GM19351 (cell line): Measurements from ENCODE around the gene SH3BGRL2.
A peak's percentile ranks its signal among the peaks of the same experiment; 100 is the strongest.

Source experiments
- ATAC-seq: cut with Tn5 transposase; IDR thresholded peaks from one replicate; pipeline ENCODE4 v1.9.1; 2021; ENCODE audit warnings: mild to moderate bottlenecking, moderate library complexity; ENCODE audit not compliant: unreplicated experiment

SH3BGRL2 gene

DNA sequence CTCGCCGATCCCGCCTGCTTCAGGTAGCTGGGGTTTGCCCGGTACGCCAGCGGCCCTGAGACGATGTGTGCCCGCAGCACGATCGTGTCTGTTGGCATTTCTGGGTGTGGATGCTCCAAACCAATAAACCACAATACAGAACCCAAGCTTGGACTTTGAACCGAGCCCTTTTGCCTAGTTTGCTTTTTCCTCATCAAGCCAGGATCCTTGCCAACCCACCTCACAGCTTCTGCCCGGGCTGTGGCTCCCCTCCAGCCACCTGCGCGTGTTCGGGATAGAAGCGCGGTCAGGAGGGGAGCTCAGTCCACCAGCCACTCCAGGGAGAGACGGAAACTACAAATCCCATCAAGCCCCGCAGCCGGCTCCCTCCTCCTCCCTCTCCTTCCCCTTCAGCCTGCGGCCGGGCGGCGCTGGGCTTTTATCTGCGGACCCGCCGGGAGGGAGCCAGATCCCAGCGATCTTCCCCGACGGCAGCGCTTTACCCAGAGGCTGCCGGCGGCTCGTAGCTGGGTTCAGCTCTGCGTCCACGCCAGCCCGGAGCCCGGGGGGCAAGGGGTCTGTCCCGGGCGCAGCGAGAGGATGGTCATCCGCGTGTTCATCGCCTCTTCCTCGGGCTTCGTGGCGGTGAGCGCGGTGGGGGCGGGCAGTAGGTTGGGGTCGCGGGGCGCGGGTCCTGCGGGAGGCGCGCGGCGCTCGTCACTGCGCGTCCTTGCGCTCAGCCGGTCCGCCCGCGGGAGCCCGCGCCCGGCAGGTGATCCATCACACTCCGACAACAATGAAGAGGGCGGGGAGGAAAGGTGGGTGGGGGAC, at the start of gene SH3BGRL2:
Gene SH3BGRL2, plus strand, starts transcription at position 447 of the 810 bp plus-strand sequence. Its CDS starts 133 bp downstream, at position 580.
- peak; percentile 50 for ATAC-seq

DNA sequence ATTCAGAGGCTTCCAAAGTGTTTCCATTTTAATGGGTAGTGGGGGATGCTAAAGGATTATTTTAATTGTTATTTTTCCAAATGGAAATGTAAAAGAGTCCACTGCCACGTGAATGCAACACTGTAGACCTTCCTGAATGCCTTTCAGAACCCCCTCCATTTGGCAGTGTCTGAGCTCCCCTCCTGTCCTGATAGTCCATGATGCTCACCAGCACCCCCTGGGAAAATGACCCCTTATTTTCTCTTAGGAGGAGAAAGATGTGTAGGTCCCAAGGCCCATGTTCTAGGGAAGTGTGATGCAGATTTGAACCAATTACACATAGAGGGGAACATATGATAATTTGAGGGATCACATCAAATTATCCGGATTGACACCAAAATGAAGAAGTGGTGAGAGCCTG, 46.8 kb upstream of the SH3BGRL2 start:
- ATAC-seq = no peak

DNA sequence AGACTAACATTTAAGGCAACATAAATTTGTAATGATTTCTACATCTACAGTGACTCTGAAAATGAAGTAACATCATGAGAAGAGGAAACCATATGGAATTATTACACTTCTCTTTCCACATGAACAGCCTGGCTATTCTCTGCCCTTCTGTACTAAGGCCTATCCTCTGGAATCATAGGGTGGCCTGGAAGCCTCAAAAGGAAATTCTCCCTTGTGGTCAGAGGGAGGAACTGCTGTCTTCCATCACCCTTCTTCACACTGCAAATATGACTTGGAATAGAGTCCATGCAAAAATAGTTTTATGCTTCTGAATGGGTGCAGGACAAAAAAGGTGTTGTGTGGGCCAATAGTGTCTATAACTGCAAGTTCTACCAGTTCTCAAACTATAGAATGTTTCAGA, 44.6 kb upstream of the SH3BGRL2 start:
- ATAC-seq = peak; percentile 60

DNA sequence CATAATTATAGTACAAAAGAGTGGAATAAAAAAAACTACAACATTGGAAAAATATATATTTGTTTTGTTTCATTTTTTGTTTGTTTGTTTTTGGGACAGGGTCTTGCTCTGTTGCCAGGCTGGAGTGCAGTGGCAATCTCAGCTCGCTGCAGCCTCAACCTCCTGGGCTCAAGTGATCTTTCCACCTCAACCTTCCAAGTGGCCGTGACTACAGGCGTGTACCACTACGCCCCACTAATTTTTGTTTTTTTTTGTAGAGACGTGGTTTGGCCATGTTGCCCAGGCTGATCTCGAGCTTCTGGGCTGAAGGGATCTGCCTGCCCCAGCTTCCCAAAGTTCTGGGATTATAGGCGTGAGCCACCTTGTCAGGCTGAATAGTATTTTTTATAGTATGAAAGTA, 41.4 kb upstream of the SH3BGRL2 start:
- no peak for ATAC-seq

DNA sequence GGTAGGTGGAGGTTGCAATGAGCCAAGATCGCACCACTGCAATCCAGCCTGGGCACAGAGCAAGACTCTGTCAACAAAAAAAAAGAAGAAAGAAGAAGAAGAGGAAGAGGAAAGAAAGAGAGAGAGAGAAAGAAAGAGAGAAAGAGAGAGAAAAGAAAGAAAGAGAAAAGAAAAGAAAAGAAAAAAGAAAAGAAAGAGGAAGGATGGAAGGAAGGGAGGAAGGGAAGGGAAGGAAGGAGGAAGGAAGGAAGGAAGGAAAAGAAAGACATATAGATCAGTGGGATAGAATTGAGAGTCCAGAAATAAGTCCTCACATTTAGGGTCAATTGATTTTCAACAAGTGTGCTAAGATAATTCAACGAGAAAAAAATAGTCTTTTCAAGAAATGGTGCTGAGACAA, 34.0 kb upstream of the SH3BGRL2 start:
- no peak for ATAC-seq

DNA sequence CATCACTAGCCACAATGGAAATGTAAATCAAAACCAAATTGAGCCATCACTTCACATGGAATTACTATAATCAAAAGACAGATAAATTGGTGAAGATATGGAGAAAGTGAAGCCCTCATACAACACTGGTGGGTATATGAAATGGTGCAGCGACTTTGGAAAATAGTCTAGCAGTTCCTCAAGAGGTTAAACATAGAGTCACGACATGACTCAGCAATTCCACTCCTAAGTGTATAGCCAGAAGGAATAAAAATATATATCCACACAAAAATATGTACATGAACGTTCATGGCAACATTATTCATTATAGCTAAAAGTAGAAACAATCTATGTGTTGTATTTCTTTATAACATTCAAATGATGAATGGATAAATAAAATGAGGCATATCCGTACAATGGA, 33.1 kb upstream of the SH3BGRL2 start:
- ATAC-seq = no peak

DNA sequence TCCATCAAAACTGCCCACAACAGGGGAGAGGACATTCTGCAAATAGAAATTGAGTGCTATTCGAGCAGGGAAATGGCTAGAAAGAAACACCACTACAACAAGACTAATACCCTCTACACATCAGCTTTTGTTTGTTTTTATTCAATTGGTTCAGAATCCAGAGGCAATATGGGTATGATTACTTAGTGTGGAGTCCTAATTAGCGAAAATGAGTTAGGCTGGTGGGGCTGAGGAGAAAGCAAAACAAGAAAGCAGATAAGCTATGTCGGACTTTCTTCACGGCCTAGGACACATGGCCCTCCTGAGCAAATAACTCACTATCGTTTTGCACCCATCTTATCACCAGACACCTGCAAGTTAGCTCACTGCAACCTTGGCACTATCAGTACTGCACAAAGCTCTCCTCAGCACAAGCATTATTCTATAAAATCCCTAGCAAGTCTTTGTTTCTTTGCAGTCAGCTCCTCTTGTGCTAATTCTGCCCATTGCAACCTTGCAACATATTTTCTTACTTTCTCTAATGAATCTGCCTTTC, 31.3 kb upstream of the SH3BGRL2 start:
- ATAC-seq = no peak

DNA sequence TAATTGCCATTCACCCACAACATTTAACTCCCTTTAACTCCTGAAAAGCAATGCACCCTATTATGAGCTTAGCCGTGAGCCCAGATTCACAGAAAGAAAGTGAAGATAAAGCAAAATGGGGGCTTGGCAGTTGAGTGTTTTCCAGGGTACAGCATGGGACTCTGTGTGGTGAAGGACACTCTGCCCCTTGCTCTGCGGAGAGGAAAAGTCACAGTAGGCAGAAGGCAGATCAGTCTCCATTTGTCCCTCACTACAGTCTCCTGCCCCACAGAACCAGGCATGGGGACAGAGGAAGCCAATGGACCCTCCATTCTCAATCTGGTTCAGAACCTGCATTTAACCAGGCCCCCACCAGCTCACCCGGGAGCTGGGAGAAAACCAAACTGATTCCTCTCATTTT, 30.8 kb upstream of the SH3BGRL2 start:
- ATAC-seq = no peak

DNA sequence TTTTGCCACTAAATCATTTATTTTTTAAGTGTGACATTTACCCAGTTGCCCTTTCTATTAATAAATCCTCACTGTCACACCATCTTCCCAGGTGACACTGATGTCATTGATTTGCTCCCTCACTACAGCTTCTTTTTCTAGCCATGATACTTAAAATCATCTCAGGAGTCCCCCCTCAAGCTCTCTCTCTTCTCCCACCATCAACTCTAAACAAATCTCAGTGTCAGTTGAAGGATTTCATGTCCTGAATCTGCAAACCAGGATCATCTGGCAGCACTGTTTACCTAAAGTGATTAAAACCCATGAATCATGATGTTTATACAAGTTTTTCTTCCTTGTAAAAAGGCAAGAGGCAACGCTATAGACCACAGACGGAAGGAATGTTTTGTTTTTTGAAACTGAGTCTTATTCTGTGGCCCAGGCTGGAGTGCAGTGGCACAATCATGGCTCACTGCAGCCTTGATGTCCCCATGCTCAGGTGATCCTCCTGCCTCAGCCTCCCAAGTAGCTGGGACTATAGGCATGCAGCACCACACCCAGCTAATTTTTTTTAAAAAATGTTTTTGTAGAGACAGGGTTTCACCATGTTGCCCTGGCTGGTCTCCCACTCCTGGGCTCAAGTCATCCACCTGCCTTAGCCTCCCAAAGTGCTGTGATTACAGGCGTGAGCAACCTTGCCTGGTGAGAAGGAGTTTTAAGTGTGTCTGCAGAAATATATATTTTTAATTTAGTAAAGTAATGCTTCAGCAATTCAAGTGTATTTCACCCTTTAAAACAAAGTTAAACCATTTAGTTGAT, 30.1 kb upstream of the SH3BGRL2 start:
- ATAC-seq = no peak

DNA sequence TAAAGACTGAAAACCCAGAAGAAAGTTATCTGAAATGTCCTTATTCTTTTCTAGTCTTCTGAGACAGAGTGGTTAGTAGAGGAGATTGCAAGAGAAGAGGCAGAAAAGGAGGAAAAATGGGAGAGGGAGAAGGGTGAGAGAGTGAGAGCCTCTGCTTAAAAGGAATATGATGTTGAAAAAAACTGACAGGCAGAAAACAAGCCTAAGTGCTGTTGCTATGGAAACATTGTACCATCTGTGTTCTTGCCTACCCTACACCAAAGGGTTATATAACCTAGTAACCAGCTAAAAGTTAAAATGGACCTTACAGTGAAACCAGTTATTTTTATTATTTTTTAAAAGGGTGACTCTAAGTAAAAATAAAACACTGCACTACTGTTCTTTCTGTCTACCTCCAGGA, 28.3 kb upstream of the SH3BGRL2 start:
- ATAC-seq = no peak

DNA sequence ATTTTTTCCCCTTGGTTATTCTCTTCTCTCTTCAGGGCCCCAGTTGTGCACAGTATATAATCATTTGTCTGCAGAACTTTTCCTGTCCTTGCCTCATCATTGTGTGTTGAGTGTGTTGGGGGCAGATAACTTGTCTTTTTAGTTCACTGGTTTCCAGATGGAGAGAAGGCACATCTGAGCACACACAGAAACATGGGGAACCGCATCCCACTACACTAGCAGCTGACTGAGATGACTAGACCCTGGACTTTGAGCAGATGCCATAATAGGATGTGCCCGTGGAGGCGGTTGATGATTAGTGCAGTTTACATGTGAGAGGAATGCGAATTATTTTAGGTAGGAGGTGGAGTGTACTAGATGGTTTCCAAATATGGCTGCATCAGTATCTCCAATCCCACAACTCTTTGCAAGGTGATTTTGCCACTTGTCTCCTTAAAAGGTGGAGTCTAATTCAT, 26.5 kb upstream of the SH3BGRL2 start:
- ATAC-seq = no peak

DNA sequence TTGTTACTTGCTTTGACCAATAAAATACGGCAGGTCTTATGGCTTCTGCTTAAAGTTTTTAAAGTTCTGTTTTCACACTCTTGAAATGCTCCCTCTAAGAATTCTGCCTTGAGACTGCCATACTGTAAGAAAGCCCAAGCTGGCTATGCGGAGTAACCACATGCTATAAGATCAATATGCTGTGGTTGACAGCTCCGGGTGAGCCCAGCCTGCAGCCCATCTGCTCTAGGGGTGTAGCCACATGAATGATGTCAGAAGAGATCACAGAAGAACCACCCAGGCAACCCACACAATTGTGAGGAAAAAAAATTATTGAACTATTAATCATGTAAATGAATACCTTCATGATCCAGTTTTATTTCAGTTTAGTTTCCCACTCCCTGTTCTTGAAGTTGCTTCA, 26.1 kb upstream of the SH3BGRL2 start:
- ATAC-seq = no peak

DNA sequence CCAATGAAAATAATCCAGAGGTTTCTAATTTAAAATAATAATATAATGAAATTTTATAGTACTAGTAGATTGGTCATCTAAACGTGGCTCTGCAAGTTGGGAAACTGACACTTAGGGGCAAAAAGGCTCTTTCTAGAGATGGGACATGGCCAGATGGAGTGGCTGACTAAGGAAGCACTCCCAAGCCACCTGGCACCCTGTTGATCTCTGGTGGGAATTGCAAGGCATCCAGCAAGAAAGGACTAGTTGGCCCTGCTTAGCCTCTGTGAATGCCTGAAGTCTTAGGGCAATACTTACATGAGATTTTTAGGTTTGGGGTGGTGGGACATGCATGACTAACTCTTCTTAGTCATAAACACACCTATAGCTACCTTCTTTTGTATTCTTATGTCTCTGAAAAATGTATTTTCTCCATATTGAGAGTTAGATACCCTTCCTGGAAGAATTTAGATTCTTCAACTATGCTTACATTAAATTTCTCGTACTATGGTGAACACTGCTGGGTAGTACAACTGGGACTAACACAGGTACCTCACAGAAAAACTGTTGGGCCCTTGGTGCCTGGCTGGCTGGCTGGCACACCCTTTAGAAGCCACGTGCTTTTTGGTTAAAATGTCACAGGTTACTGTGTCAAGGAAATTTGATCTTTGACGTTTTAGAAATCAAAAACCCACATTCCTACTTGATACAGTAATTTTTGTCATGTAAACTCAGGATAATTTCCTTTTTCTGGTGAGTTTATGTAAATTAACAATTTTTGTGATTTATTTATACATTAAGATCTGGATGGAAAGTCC, 25.0 kb upstream of the SH3BGRL2 start:
- ATAC-seq = no peak

DNA sequence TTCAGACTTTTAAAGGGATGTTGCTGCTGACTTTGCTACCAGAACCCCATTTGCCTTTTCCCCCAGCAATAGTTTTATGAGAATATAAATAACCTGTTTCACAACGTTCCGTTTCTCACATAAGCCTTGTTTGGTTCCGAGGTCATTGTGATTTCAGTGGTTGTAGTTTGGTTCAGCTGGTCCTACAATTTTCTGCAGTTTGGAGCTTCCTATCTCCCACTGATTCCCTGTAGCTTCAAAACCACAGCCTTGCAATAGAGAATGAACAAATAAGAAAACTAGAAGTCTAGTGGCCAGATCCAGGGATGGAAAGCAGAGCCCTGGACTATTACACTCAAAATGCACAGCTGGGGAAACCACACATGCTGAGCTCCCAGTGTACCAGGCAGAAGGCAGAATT, 24.1 kb upstream of the SH3BGRL2 start:
- ATAC-seq = no peak

DNA sequence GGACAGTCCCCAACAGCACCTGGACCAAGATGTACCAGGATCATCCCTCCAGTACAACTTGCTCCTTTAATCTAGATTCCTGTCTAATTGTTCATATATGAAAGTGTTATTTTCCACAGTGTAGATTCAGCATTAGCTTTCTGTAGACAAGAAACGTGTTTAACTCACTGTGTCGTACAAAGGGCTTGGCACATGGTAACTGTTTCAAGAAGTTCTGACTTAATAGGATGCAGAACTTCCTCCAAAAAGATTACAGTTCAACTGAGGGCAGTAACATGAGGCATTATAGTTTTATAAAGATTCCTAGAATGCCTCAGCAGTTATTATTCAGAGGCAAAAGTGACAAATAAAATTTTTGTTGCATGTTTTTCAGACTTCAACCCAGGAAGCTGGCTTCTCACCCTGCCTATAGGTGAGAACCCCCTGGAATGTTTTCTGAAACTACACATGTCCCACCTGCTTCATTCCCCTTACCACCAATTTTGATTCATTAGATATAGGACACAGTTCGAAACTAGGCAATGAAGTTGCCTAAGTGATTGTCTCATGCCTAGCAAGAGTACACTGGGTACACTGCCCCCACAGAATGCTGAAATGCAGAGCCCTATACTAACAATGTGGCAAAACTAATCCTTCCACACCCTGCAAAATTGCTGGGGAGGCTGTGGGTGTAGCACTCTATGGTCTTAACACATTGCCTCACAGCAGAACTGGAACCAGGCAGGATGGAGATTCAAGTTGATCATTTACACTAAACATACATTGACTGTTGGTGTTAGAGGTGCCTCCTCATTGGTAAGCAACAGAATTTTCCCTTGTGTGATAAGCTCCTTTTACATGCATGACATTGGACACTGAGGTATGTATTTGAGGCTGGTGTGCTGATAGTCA, 22.6 kb upstream of the SH3BGRL2 start:
- ATAC-seq = no peak

DNA sequence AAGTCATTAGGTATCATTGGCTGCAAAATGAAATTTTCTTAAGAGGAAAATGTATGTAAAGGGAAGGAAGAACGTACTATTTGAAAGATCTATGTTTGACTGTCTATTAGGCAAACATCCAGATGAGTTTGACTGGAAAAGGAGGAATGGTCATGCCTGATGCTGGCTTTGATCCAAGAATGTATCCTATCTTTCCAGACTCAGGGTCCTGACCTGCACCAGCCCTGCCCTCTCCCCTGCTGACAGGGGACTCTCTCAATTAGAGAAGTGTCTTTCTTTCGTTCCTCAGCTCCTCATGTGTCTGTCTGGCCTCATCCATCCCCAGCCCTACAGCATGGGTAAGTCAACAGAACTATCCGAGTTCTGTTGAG, 21.9 kb upstream of the SH3BGRL2 start:
- no peak for ATAC-seq

DNA sequence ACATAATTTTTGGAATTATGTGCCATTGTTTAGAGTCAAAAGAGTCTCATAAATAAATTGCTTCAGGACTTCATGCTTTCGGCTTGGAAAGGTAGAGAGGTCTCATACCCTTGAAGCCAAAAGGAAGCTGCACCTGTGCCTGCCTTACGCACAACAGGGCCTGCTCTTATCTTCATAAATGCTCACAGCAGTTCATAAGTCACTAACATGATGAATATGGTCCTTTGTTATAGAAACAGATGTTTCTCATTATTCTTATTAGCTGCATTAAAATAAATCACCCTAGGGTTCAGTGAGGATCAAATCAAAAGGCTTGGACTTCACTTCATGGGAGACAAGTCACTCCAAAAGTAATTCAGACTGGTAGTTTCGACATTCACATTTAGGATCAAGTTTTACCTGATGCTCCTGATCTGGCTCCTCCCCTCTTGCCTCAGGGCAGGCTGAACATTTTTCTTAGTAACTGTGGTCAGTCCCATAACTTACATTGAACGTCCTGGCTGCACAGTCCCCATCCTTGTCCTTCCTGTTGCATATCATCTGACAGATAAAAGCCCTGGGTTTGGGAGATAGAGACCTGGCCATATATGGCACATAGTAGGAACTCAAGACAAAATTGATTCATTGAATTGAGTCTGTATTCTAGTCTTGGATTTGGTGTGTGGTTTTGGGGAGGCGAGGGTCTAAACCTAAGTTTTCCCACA, 20.7 kb upstream of the SH3BGRL2 start:
- ATAC-seq = no peak

DNA sequence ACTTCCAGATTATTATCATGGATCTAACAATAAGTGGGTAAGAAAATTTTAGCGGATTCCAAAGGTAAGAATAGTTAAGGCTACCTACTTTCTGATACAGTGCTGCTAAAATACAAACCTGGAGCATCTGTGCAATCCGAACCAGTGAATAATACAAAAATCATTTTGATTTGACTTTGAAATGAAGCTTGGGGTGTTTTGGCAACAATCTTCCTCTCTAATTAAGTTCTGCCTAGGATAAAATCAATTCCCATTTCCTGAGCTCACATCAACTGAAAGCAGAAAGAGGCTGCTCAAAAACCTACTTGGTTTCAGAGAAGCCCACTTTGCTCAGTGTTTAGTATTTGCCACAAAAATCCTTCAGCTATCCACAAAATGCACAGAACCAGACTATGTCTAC, 18.7 kb upstream of the SH3BGRL2 start:
- no peak for ATAC-seq

DNA sequence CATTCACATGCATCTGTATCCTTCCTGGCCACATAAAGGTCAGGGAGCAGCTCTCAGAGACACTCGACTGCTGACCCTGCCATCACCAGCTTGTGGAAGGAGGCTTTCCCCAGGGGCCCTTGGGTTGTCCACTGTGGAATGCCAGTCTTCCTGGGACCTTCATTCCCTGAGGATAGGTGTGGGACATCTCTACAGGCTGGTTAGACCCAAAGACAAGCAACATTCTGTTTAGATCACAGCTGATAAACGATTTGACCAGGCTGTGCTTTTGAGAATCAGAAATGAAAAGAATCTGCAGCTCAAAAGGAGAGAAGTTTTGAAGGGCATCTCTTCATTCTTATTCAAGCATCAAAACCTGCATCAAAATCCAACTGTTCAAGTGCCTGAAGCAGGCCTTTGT, 18.2 kb upstream of the SH3BGRL2 start:
- ATAC-seq = no peak

DNA sequence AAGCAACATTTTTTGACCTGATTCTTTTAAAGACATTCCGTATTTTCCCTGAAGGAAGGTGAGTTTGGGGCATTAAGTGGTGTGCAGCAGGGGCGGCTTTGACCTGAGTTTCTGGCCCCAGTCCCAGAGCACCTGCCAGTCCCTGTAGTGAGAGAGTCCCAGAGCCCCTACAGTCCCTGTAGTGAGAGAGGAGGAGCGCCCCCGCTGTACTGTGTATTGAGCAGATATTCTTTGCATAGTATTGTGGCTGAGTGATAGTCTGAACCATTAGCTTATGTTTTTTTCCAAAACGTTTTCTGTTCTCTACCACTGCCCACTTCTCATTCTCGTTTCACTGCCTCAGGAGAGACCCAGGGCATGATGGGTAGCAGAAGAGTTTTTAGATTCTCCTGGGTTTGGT, 17.2 kb upstream of the SH3BGRL2 start:
- ATAC-seq = peak; percentile 19
